Measurements from ENCODE around the gene MXD4. TPM values are rescaled to one million over a fixed set of nuclear protein-coding genes. Genes with fewer than 3 reads are reported as not detected.

MXD4 gene
- total RNA-seq, 6 donors from 2014 or later, result 50.1 to 135 (median 76.4) TPM

GRCh38 chr4:2301225-2301642 lies 39.3 kb upstream of the MXD4 start:
- no peak for DNase-seq
- 84 to 89% methylated on average over 11 to 14 of the region's 14 CpGs for WGBS, 2 donors
- no peaks in the 10 kb centered on the region for H3K4me1 ChIP-seq
- H3K27ac ChIP-seq, result no peak overlapping the region
- peaks cover 0 to 6% (median 1%) of the 10 kb centered on the region in 4 donors for H3K9me3 ChIP-seq
- H3K4me3 ChIP-seq, result no peak overlapping the region
- ATAC-seq (ENCODE audit: low FRiP score in 2 of 2), result no peak
- no peaks in the 10 kb centered on the region for H3K27me3 ChIP-seq
- TF ChIP-seq POLR2AphosphoS5 (IDR thresholded peaks at IDR 0.05) (no peak), CTCF (IDR thresholded peaks at IDR 0.05) (no peak), POLR2A (IDR thresholded peaks at IDR 0.05) (no peak)
- peaks cover 0 to 4% (median 0%) of the 10 kb centered on the region in 4 donors for H3K36me3 ChIP-seq

- 95 to 97% methylated on average over 33 to 34 of the region's 37 CpGs for WGBS, 2 donors
- Histone ChIP-seq H3K4me1 (no peaks in the 10 kb centered on the region), H3K36me3 (peaks cover 0 to 4% (median 0%) of the 10 kb centered on the region in 4 donors), H3K27ac (no peak overlapping the region), H3K4me3 (no peak overlapping the region), H3K9me3 (peaks cover 0 to 6% (median 1%) of the 10 kb centered on the region in 4 donors), H3K27me3 (no peaks in the 10 kb centered on the region)
- DNase-seq, result no peak
- no peak for ATAC-seq (ENCODE audit: low FRiP score in 2 of 2)
- TF ChIP-seq POLR2AphosphoS5 (IDR thresholded peaks at IDR 0.05), result no peak
- no peak for TF ChIP-seq POLR2A (IDR thresholded peaks at IDR 0.05)
- no peak for TF ChIP-seq CTCF (IDR thresholded peaks at IDR 0.05)
- no peak for TF ChIP-seq EP300 (IDR thresholded peaks at IDR 0.05)
These were observed 38.7 kb upstream of the MXD4 start for GRCh38 chr4:2300431-2301224.

GRCh38 chr4:2299794-2300193 lies 37.9 kb upstream of the MXD4 start:
- 96 to 97% methylated on average over 2 of the region's 2 CpGs for WGBS, 2 donors
- Histone ChIP-seq H3K9me3 (peaks cover 0 to 6% (median 1%) of the 10 kb centered on the region in 4 donors), H3K36me3 (peaks cover 0 to 4% (median 0%) of the 10 kb centered on the region in 4 donors), H3K27ac (no peak overlapping the region), H3K27me3 (no peaks in the 10 kb centered on the region), H3K4me1 (no peaks in the 10 kb centered on the region), H3K4me3 (no peak overlapping the region)
- DNase-seq (no peak), ATAC-seq (ENCODE audit: low FRiP score in 2 of 2) (no peak)
- TF ChIP-seq EP300 (IDR thresholded peaks at IDR 0.05), result no peak
- no peak for TF ChIP-seq POLR2AphosphoS5 (IDR thresholded peaks at IDR 0.05)

GRCh38 chr4:2298532-2298991 lies 36.7 kb upstream of the MXD4 start:
- H3K4me1 ChIP-seq, result no peaks in the 10 kb centered on the region
- no peaks in the 10 kb centered on the region for H3K27me3 ChIP-seq
- DNase-seq (peak in 1 of 2 donors; percentile 66), ATAC-seq (ENCODE audit: low FRiP score in 2 of 2) (no peak)
- H3K9me3 ChIP-seq, result peaks cover 0 to 6% (median 1%) of the 10 kb centered on the region in 4 donors
- no peak overlapping the region for H3K27ac ChIP-seq
- TF ChIP-seq POLR2A (IDR thresholded peaks at IDR 0.05), result no peak
- no peak for TF ChIP-seq CTCF (IDR thresholded peaks at IDR 0.05)
- H3K36me3 ChIP-seq, result peaks cover 0 to 4% (median 0%) of the 10 kb centered on the region in 4 donors
- H3K4me3 ChIP-seq, result no peak overlapping the region
- 85 to 87% methylated on average over 8 to 23 of the region's 23 CpGs for WGBS, 2 donors

- Histone ChIP-seq H3K4me3 (no peak overlapping the region), H3K27me3 (no peaks in the 10 kb centered on the region), H3K36me3 (peaks cover 0 to 4% (median 0%) of the 10 kb centered on the region in 4 donors), H3K9me3 (peaks cover 0 to 6% (median 1%) of the 10 kb centered on the region in 4 donors), H3K27ac (no peak overlapping the region), H3K4me1 (no peaks in the 10 kb centered on the region)
- WGBS, 2 donors, result 84 to 88% methylated on average over 38 to 40 of the region's 40 CpGs
- TF ChIP-seq EP300 (IDR thresholded peaks at IDR 0.05) (no peak), CTCF (IDR thresholded peaks at IDR 0.05) (no peak), POLR2A (IDR thresholded peaks at IDR 0.05) (no peak), POLR2AphosphoS5 (IDR thresholded peaks at IDR 0.05) (no peak)
- no peak for DNase-seq
- no peak for ATAC-seq (ENCODE audit: low FRiP score in 2 of 2)
These were observed 36.0 kb upstream of the MXD4 start for GRCh38 chr4:2297606-2298531.

All from upper lobe of left lung (tissue), 6 donors.